H9 (cell line): ENCODE results near the gene RASIP1. TPM values are rescaled to one million over a fixed set of nuclear protein-coding genes. Genes with fewer than 3 reads are reported as not detected.
A peak's percentile ranks its signal among the peaks of the same experiment; 100 is the strongest.

Experiments
- DNase-seq: peaks from one replicate; pipeline ENCODE4 v3.0.0-alpha.2; 2017
- H2AFZ ChIP-seq: one replicate; pipeline ENCODE4 v1.6.1; 2013; ENCODE audit warnings: mild to moderate bottlenecking, low read length, control low read depth, moderate library complexity
- H2AK5ac ChIP-seq: 2 replicates; pipeline ENCODE4 v1.6.1; 2013; ENCODE audit warnings: low read length, control low read depth, mixed read lengths; ENCODE audit not compliant: insufficient read length
- H2BK120ac ChIP-seq: one replicate; pipeline ENCODE4 v1.6.1; 2013; ENCODE audit warnings: low read depth, mild to moderate bottlenecking, low read length, control low read depth, inconsistent platforms; ENCODE audit not compliant: poor library complexity, severe bottlenecking
- H2BK12ac ChIP-seq: 2 replicates; pipeline ENCODE4 v1.6.1; 2013; ENCODE audit warnings: low read length, control low read depth, mixed read lengths, low read depth; ENCODE audit not compliant: insufficient read length
- H2BK15ac ChIP-seq: 2 replicates; pipeline ENCODE4 v1.6.1; 2013; ENCODE audit warnings: low read depth, low read length, control low read depth
- H2BK20ac ChIP-seq: one replicate; pipeline ENCODE4 v1.6.1; 2013; ENCODE audit warnings: low read depth, mild to moderate bottlenecking, low read length, control low read depth, inconsistent platforms; ENCODE audit not compliant: poor library complexity, severe bottlenecking
- H2BK5ac ChIP-seq: 2 replicates; pipeline ENCODE4 v1.6.1; 2013; ENCODE audit warnings: low read length, control low read depth, mixed read lengths; ENCODE audit not compliant: insufficient read length
- H3K14ac ChIP-seq: 2 replicates; pipeline ENCODE4 v1.6.1; 2013; ENCODE audit warnings: low read length, control low read depth; ENCODE audit not compliant: insufficient read depth
- H3K18ac ChIP-seq: 2 replicates; pipeline ENCODE4 v1.6.1; 2013; ENCODE audit warnings: low read depth, mild to moderate bottlenecking, mixed read lengths, low read length, control low read depth; ENCODE audit not compliant: insufficient read length
- H3K23ac ChIP-seq: 2 replicates; pipeline ENCODE4 v1.6.1; 2013; ENCODE audit warnings: low read length, control low read depth, mixed read lengths, low read depth; ENCODE audit not compliant: insufficient read length
- H3K23me2 ChIP-seq: 2 replicates; pipeline ENCODE4 v1.6.1; 2013; ENCODE audit warnings: low read depth, mild to moderate bottlenecking, mixed read lengths, low read length, control low read depth; ENCODE audit not compliant: insufficient read length, poor library complexity, severe bottlenecking
- H3K27ac ChIP-seq: 2 replicates; pipeline ENCODE4 v1.5.1; 2013; ENCODE audit warnings: low read length, control low read depth, mixed read lengths, low read depth; ENCODE audit not compliant: insufficient read length
- H3K27me3 ChIP-seq: 2 replicates; pipeline ENCODE4 v1.6.1; 2013; ENCODE audit warnings: low read length, control low read depth, inconsistent platforms; ENCODE audit not compliant: insufficient read depth
- H3K4ac ChIP-seq: 2 replicates; pipeline ENCODE4 v1.6.1; 2013; ENCODE audit warnings: low read depth, mild to moderate bottlenecking, control low read depth, inconsistent platforms, low read length, moderate library complexity
- H3K4me1 ChIP-seq: 2 replicates; pipeline ENCODE4 v1.6.1; 2013; ENCODE audit warnings: low read length, control low read depth, inconsistent platforms; ENCODE audit not compliant: insufficient read depth
- H3K4me2 ChIP-seq: 2 replicates; pipeline ENCODE4 v1.6.1; 2013; ENCODE audit warnings: low read length, control low read depth, mixed read lengths; ENCODE audit not compliant: insufficient read length, insufficient read depth
- H3K56ac ChIP-seq: 2 replicates; pipeline ENCODE4 v1.6.1; 2013; ENCODE audit warnings: low read depth, mild to moderate bottlenecking, mixed read lengths, low read length, control low read depth; ENCODE audit not compliant: insufficient read length
- H3K79me1 ChIP-seq: 2 replicates; pipeline ENCODE4 v1.6.1; 2013; ENCODE audit warnings: low read depth, mild to moderate bottlenecking, moderate library complexity, low read length, control low read depth, inconsistent platforms; ENCODE audit not compliant: insufficient read depth, poor library complexity, severe bottlenecking
- H3K79me2 ChIP-seq: 2 replicates; pipeline ENCODE4 v1.6.1; 2013; ENCODE audit warnings: low read length, control low read depth, inconsistent platforms; ENCODE audit not compliant: insufficient read depth
- H3K9ac ChIP-seq: 2 replicates; pipeline ENCODE4 v1.6.1; 2013; ENCODE audit warnings: low read length, control low read depth, mixed read lengths; ENCODE audit not compliant: insufficient read length; ENCODE audit errors: extremely low read depth
- H3K9me3 ChIP-seq: one replicate; pipeline ENCODE4 v1.6.1; 2013; ENCODE audit warnings: low read depth, low read length, inconsistent platforms; ENCODE audit not compliant: control insufficient read depth
- H3T11ph ChIP-seq: one replicate; pipeline ENCODE4 v1.6.1; 2013; ENCODE audit warnings: mild to moderate bottlenecking, low read length, control low read depth, inconsistent platforms
- H4K20me1 ChIP-seq: one replicate; pipeline ENCODE4 v1.6.1; 2013; ENCODE audit not compliant: control insufficient read depth, insufficient read length, insufficient read depth
- H4K5ac ChIP-seq: 2 replicates; pipeline ENCODE4 v1.6.1; 2013; ENCODE audit warnings: low read depth, mild to moderate bottlenecking, mixed read lengths, low read length, control low read depth; ENCODE audit not compliant: insufficient read length
- H4K8ac ChIP-seq: replicated peaks from 2 replicates; pipeline ENCODE4 v1.6.1; 2013; ENCODE audit warnings: low read length, control low read depth, mixed read lengths, low read depth; ENCODE audit not compliant: insufficient read length
- H4K91ac ChIP-seq: 2 replicates; pipeline ENCODE4 v1.6.1; 2013; ENCODE audit warnings: low read depth, mild to moderate bottlenecking, moderate library complexity, mixed read lengths, low read length, control low read depth; ENCODE audit not compliant: insufficient read length
- H3K27ac Mint-ChIP-seq, 3 experiments: 2 replicates in 2 of 3; 3 replicates in 1 of 3; pipeline ENCODE4 v1.8.0; 2020 to 2021; ENCODE audit warnings: mixed read lengths in 3 of 3, mild to moderate bottlenecking in 1 of 3, moderate library complexity in 1 of 3
- H3K27me3 Mint-ChIP-seq: 2 replicates; pipeline ENCODE4 v1.8.0; 2021; ENCODE audit warnings: low read depth, mild to moderate bottlenecking, moderate library complexity, mixed read lengths
- H3K36me3 Mint-ChIP-seq, 3 experiments: 2 replicates in 2 of 3; 3 replicates in 1 of 3; pipeline ENCODE4 v1.8.0; 2020 to 2021; ENCODE audit warnings: low read depth in 3 of 3, mixed read lengths in 3 of 3; ENCODE audit not compliant: insufficient read depth in 1 of 3
- H3K4me1 Mint-ChIP-seq, 2 experiments: 2 replicates each; pipeline ENCODE4 v1.8.0; 2020; ENCODE audit warnings: mixed read lengths in 2 of 2
- H3K4me3 Mint-ChIP-seq, 2 experiments: 2 replicates in 1 of 2; 3 replicates in 1 of 2; pipeline ENCODE4 v1.8.0; 2020 to 2021; ENCODE audit warnings: mild to moderate bottlenecking in 2 of 2, mixed read lengths in 2 of 2, moderate library complexity in 1 of 2
- H3K9me3 Mint-ChIP-seq, 2 experiments: 2 replicates in 1 of 2; 3 replicates in 1 of 2; pipeline ENCODE4 v1.8.0; 2020; ENCODE audit warnings: mild to moderate bottlenecking in 2 of 2, mixed read lengths in 2 of 2, moderate library complexity in 1 of 2
- CTCF ChIP-seq: fragments of 200-600 bp; sonication (generic); conservative IDR thresholded peaks from 3 replicates; pipeline ENCODE4 v1.8.0; 2021; ENCODE audit warnings: antibody characterized with exemption, mild to moderate bottlenecking
- WGBS: extraction: QIAGEN DNeasy Blood & Tissue Kit; methylation state at CpG from one replicate; pipeline ENCODE4 v1.1.7; 2013; ENCODE audit warnings: missing lambda C conversion rate, low lambda C conversion rate, mixed read lengths; ENCODE audit not compliant: insufficient read length; ENCODE audit errors: extremely low coverage; 5-methylcytosine and 5-hydroxymethylcytosine counted together
- total RNA-seq: library from RNA; stranded (reverse); gene quantifications from 2 replicates; pipeline ENCODE4 v1.2.1, GENCODE V29; 2021

The RASIP1 gene
- total RNA-seq, 1 experiment from 2014 or later: 2.4 TPM

- no peaks in the 10 kb centered on the region for H3K79me2 ChIP-seq
- peaks cover 7 to 8% of the 10 kb centered on the region in 2 experiments; a peak in 4 of 5 replicates for H3K9me3 Mint-ChIP-seq
- no peak overlapping the region for H3K23ac ChIP-seq
- WGBS: no CpG with 5 or more reads among the region's 4 CpGs
- no peaks in the 10 kb centered on the region for H3K9me3 ChIP-seq
- H2AK5ac ChIP-seq: no peak overlapping the region
- H3K4ac ChIP-seq: no peak overlapping the region
- H2BK120ac ChIP-seq: no peak overlapping the region
- H3T11ph ChIP-seq: no peak overlapping the region
- H4K20me1 ChIP-seq: no peaks in the 10 kb centered on the region
- no peak overlapping the region for H4K8ac ChIP-seq
- no peaks in the 10 kb centered on the region for H3K27me3 ChIP-seq
- H3K27me3 Mint-ChIP-seq: peaks cover 4% of the 10 kb centered on the region
- H3K4me3 Mint-ChIP-seq: peak overlapping the region in 1 of 2 experiments; percentile 35; a peak in 2 of 5 replicates
- H3K14ac ChIP-seq: no peak overlapping the region
- H3K56ac ChIP-seq: no peak overlapping the region
- H3K23me2 ChIP-seq: peaks cover 5% of the 10 kb centered on the region
- no peak overlapping the region for H2BK20ac ChIP-seq
- H2BK5ac ChIP-seq: no peak overlapping the region
- H4K5ac ChIP-seq: no peak overlapping the region
- H3K18ac ChIP-seq: no peak overlapping the region
- H3K27ac Mint-ChIP-seq: peak overlapping the region in 1 of 3 experiments; percentile 27; a peak in 2 of 7 replicates
- H3K4me1 Mint-ChIP-seq: peaks cover 23 to 33% of the 10 kb centered on the region in 2 experiments
- no peaks in the 10 kb centered on the region for H3K79me1 ChIP-seq
- DNase-seq: no peak
- TF ChIP-seq CTCF: no peak
- no peak overlapping the region for H3K4me2 ChIP-seq
- no peak overlapping the region for H3K27ac ChIP-seq
- no peak overlapping the region for H4K91ac ChIP-seq
- no peak overlapping the region for H2AFZ ChIP-seq
- H3K4me1 ChIP-seq: no peaks in the 10 kb centered on the region; the same call in 1 of the 2 replicates
- peaks cover 11 to 12% (median 12%) of the 10 kb centered on the region in 3 experiments; a peak in 6 of 7 replicates for H3K36me3 Mint-ChIP-seq
- no peak overlapping the region for H2BK12ac ChIP-seq
- H2BK15ac ChIP-seq: no peak overlapping the region
- no peak overlapping the region for H3K9ac ChIP-seq
Observed at GRCh38 chr19:48711106-48711662, 29.2 kb downstream of the RASIP1 start.
